HepG2 (cell line): Measurements from ENCODE around the gene SLC2A10. TPM values are rescaled to one million over a fixed set of nuclear protein-coding genes. Genes with fewer than 3 reads are reported as not detected.

ENCODE experiments used
- FLYWCH1 ChIP-seq: sonication (generic); formaldehyde crosslinking; IDR thresholded peaks from 2 replicates; pipeline ENCODE4 v1.8.1; 2023; ENCODE audit warnings: mild to moderate bottlenecking, missing genetic modification reagents
- PHF5A ChIP-seq: IDR thresholded peaks from one replicate; pipeline ENCODE4 v1.6.1; 2018; ENCODE audit warnings: low read depth, missing genetic modification reagents; ENCODE audit not compliant: unreplicated experiment
- SAP130 ChIP-seq: IDR thresholded peaks from 2 replicates; pipeline ENCODE4 v1.6.1; 2016; ENCODE audit warnings: low read depth
- SP5 ChIP-seq: IDR thresholded peaks from 2 replicates; pipeline ENCODE4 v1.6.1; 2016; ENCODE audit warnings: low read depth, borderline replicate concordance
- ZBTB7B ChIP-seq: sonication (generic); formaldehyde crosslinking; IDR thresholded peaks from 2 replicates; pipeline ENCODE4 v1.4.0; 2020; ENCODE audit warnings: missing genetic modification reagents
- ZHX2 ChIP-seq, 2 experiments: sonication (generic) in 1 of 2; formaldehyde crosslinking in 1 of 2; IDR thresholded peaks; 2 replicates each; pipeline versions ENCODE4 v1.6.1 to v1.9.0; 2014 to 2022; ENCODE audit warnings: antibody characterized with exemption in 1 of 2, borderline replicate concordance in 1 of 2, inconsistent platforms in 1 of 2, low read depth in 1 of 2, missing genetic modification reagents in 1 of 2
- ZNF12 ChIP-seq: sonication (generic); formaldehyde crosslinking; IDR thresholded peaks from 2 replicates; pipeline ENCODE4 v1.5.0; 2020; ENCODE audit warnings: missing genetic modification reagents
- ZNF496 ChIP-seq: sonication (generic); formaldehyde crosslinking; IDR thresholded peaks from 2 replicates; pipeline ENCODE4 v1.8.1; 2023; ENCODE audit warnings: mild to moderate bottlenecking, moderate library complexity, missing genetic modification reagents; ENCODE audit not compliant: insufficient replicate concordance
- polyA plus RNA-seq, 8 experiments: library from polyadenylated mRNA; depleted of rRNA in 3 of 8; stranded (reverse) in 7 of 8; unstranded in 1 of 8; fragments of >200 nt; fragmentation: Illumina TruSeq in 4 of 8; extraction: Trizol in 4 of 8; gene quantifications; 2 replicates each; pipeline versions ENCODE4 v1.2.1 to v1.2.3, GENCODE V29; 2011 to 2016; ENCODE audit warnings: low read depth in 4 of 8, missing spikeins in 1 of 8, mixed read lengths in 1 of 8; ENCODE audit not compliant: insufficient read depth in 1 of 8
- total RNA-seq, 5 experiments: library from RNA; depleted of rRNA; stranded (reverse); fragments of >200 nt; fragmentation: Illumina TruSeq; extraction: Trizol; gene quantifications; 2 replicates each; pipeline ENCODE4 v1.2.3, GENCODE V29; 2016; ENCODE audit warnings: low read depth in 1 of 5
- TF ChIP-seq, protein P1 (sequence below): sonication (generic); formaldehyde crosslinking; IDR thresholded peaks from 2 replicates; pipeline ENCODE4 v1.5.1; 2020; ENCODE audit warnings: mild to moderate bottlenecking, missing genetic modification reagents, moderate library complexity
- TF ChIP-seq, protein P2 (sequence below), 2 experiments: sonication (generic) in 1 of 2; formaldehyde crosslinking in 1 of 2; IDR thresholded peaks; 2 replicates each; pipeline versions ENCODE4 v1.4.0 to v1.6.1; 2018 to 2020; ENCODE audit warnings: missing genetic modification reagents in 2 of 2, borderline replicate concordance in 1 of 2, low read depth in 1 of 2, mild to moderate bottlenecking in 1 of 2, missing biosample characterization in 1 of 2
- TF ChIP-seq, protein P3 (sequence below), 2 experiments: IDR thresholded peaks; 2 replicates each; pipeline ENCODE4 v1.6.1; 2011 to 2012; ENCODE audit warnings: low read length in 2 of 2, borderline replicate concordance in 1 of 2, low read depth in 1 of 2, mild to moderate bottlenecking in 1 of 2, moderate library complexity in 1 of 2

The SLC2A10 gene
- total and polyA plus RNA-seq, 2 of the 13 experiments (the other 11 are each of a cell fraction or from before 2014, with no cell fraction given): 16.0 to 18.4 TPM

DNA sequence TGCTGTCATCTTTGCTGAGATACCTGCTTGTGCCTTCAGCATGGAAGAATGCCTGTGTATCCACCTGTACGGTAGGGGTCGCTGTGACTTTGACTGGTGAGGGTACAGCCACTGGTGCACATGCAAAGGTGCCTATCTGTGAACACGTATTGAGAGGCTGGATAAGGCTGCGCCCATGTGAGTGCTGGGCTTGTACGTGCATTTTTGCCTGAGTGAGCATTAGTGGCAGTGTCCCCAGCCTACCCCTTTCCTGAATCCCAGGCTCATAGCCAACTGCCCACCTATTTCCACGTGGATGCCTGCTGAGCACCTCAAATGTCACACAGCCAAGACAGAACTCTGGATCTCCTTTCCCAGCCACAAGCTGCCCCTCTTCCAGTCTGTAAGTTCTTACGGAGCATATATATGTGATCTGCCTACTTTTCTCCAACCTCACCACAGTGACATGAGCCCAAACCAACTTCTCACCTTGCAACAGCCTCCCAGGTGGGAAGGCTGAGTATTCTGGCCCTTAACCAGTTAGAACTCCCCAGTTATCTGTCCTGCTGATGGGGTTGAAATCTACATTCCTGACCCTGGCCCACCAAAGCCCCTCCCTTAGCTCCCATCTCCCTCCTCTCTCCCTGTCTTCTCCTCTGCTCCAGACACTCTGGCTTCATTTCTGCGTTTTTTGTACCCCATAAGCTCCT lies 1.1 kb upstream of the SLC2A10 start (continued):
- TF ChIP-seq PHF5A (CRISPR knock-in tag) (peak; percentile 71), SAP130 (CRISPR knock-in tag) (peak; percentile 90), SP5 (CRISPR knock-in tag) (no peak; the same call in 1 of the 2 replicates), ZNF496 (no peak), FLYWCH1 (no peak), ZHX2 (IDR thresholded peaks at IDR 0.05; ENCODE audit: low read depth) (no peak), ZHX2 (CRISPR knock-in tag; IDR thresholded peaks at IDR 0.05; ENCODE audit: borderline replicate concordance) (no peak), ZBTB7B (CRISPR knock-in tag) (no peak; the same call in 1 of the 2 replicates), ZNF12 (CRISPR knock-in tag) (0 out of 2 replicates have a peak, but pooled peaks have one; percentile 29)
- TF ChIP-seq, protein P1, sequence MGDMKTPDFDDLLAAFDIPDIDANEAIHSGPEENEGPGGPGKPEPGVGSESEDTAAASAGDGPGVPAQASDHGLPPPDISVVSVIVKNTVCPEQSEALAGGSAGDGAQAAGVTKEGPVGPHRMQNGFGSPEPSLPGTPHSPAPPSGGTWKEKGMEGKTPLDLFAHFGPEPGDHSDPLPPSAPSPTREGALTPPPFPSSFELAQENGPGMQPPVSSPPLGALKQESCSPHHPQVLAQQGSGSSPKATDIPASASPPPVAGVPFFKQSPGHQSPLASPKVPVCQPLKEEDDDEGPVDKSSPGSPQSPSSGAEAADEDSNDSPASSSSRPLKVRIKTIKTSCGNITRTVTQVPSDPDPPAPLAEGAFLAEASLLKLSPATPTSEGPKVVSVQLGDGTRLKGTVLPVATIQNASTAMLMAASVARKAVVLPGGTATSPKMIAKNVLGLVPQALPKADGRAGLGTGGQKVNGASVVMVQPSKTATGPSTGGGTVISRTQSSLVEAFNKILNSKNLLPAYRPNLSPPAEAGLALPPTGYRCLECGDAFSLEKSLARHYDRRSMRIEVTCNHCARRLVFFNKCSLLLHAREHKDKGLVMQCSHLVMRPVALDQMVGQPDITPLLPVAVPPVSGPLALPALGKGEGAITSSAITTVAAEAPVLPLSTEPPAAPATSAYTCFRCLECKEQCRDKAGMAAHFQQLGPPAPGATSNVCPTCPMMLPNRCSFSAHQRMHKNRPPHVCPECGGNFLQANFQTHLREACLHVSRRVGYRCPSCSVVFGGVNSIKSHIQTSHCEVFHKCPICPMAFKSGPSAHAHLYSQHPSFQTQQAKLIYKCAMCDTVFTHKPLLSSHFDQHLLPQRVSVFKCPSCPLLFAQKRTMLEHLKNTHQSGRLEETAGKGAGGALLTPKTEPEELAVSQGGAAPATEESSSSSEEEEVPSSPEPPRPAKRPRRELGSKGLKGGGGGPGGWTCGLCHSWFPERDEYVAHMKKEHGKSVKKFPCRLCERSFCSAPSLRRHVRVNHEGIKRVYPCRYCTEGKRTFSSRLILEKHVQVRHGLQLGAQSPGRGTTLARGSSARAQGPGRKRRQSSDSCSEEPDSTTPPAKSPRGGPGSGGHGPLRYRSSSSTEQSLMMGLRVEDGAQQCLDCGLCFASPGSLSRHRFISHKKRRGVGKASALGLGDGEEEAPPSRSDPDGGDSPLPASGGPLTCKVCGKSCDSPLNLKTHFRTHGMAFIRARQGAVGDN (CRISPR knock-in tag): peak; percentile 75
- TF ChIP-seq, protein P2, sequence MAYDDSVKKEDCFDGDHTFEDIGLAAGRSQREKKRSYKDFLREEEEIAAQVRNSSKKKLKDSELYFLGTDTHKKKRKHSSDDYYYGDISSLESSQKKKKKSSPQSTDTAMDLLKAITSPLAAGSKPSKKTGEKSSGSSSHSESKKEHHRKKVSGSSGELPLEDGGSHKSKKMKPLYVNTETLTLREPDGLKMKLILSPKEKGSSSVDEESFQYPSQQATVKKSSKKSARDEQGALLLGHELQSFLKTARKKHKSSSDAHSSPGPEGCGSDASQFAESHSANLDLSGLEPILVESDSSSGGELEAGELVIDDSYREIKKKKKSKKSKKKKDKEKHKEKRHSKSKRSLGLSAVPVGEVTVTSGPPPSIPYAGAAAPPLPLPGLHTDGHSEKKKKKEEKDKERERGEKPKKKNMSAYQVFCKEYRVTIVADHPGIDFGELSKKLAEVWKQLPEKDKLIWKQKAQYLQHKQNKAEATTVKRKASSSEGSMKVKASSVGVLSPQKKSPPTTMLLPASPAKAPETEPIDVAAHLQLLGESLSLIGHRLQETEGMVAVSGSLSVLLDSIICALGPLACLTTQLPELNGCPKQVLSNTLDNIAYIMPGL (CRISPR knock-in tag; IDR thresholded peaks at IDR 0.05; ENCODE audit: borderline replicate concordance in 1 of 2, low read depth in 1 of 2): peak; percentile 96 to 99
- TF ChIP-seq, protein P3, sequence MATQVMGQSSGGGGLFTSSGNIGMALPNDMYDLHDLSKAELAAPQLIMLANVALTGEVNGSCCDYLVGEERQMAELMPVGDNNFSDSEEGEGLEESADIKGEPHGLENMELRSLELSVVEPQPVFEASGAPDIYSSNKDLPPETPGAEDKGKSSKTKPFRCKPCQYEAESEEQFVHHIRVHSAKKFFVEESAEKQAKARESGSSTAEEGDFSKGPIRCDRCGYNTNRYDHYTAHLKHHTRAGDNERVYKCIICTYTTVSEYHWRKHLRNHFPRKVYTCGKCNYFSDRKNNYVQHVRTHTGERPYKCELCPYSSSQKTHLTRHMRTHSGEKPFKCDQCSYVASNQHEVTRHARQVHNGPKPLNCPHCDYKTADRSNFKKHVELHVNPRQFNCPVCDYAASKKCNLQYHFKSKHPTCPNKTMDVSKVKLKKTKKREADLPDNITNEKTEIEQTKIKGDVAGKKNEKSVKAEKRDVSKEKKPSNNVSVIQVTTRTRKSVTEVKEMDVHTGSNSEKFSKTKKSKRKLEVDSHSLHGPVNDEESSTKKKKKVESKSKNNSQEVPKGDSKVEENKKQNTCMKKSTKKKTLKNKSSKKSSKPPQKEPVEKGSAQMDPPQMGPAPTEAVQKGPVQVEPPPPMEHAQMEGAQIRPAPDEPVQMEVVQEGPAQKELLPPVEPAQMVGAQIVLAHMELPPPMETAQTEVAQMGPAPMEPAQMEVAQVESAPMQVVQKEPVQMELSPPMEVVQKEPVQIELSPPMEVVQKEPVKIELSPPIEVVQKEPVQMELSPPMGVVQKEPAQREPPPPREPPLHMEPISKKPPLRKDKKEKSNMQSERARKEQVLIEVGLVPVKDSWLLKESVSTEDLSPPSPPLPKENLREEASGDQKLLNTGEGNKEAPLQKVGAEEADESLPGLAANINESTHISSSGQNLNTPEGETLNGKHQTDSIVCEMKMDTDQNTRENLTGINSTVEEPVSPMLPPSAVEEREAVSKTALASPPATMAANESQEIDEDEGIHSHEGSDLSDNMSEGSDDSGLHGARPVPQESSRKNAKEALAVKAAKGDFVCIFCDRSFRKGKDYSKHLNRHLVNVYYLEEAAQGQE (IDR thresholded peaks at IDR 0.05; ENCODE audit: borderline replicate concordance in 1 of 2, low read depth in 1 of 2, low read length in 2 of 2): no peak
